Measurements from ENCODE around the gene DNER. TPM values are rescaled to one million over a fixed set of nuclear protein-coding genes. Genes with fewer than 3 reads are reported as not detected.

The DNER gene
- total and polyA plus RNA-seq, 7 donors, result 0.10 to 0.87 (median 0.35) TPM; not detected in 1

DNA sequence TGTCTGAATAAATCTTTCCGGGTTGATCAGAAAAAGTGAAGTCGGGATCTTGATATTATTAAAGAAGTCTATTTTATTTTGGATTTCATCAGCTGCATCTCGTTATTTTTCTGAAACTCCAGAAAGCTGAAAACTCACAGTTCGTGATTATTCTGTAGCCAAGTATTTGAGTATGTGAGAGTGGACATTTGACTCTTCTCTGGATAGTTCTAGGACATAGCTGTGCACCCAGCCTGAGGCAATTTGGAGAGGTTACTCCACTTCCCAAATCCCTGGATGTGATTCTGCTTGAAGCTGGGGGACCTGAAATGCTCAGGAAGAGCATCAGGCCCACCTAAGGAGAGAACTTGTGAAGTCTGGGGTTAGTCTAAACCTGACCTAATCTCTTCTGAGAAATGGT, 325.6 kb downstream of the DNER start:
- TF ChIP-seq, protein P1, sequence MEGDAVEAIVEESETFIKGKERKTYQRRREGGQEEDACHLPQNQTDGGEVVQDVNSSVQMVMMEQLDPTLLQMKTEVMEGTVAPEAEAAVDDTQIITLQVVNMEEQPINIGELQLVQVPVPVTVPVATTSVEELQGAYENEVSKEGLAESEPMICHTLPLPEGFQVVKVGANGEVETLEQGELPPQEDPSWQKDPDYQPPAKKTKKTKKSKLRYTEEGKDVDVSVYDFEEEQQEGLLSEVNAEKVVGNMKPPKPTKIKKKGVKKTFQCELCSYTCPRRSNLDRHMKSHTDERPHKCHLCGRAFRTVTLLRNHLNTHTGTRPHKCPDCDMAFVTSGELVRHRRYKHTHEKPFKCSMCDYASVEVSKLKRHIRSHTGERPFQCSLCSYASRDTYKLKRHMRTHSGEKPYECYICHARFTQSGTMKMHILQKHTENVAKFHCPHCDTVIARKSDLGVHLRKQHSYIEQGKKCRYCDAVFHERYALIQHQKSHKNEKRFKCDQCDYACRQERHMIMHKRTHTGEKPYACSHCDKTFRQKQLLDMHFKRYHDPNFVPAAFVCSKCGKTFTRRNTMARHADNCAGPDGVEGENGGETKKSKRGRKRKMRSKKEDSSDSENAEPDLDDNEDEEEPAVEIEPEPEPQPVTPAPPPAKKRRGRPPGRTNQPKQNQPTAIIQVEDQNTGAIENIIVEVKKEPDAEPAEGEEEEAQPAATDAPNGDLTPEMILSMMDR (IDR thresholded peaks at IDR 0.05), result no peak
- no peak for ATAC-seq
- Histone ChIP-seq H3K4me3 (no peak overlapping the region), H3K4me1 (no peaks in the 10 kb centered on the region), H3K36me3 (ENCODE audit: insufficient read depth in 1 of 2, low read depth in 1 of 2) (no peaks in the 10 kb centered on the region), H3K27me3 (ENCODE audit: insufficient read depth in 3 of 3, low read length in 2 of 3) (no peaks in the 10 kb centered on the region), H3K27ac (no peak overlapping the region), H3K9me3 (peaks cover 4% of the 10 kb centered on the region)
- WGBS, 3 donors, result 71 to 80% (median 79%) methylated on average over 4 of the region's 4 CpGs
- no peak for DNase-seq
- intact Hi-C loops (cut with DNase I), result no loop called here

DNA sequence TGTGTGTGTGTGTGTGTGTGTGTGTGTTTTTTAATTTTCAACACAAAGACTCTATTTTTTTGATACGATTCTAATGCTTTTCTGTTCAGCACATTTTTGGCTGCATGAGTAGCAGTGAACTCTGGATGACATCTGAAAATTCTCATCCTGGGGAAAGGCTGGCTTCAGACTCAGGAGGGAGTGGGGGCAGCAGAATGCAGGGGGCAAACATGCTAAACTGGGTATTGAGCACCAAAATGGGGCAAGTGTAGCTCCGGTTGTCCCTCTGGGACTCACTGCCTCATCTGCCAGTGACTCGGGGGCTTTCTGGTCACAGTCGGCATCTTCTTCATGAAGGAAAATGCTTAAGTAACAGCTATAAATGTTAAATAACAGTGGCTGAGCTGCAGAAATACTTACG, 326.5 kb downstream of the DNER start:
- TF ChIP-seq, protein P1 (IDR thresholded peaks at IDR 0.05), result no peak
- peaks cover 4% of the 10 kb centered on the region for H3K9me3 ChIP-seq
- no peaks in the 10 kb centered on the region for H3K27me3 ChIP-seq (ENCODE audit: insufficient read depth in 3 of 3, low read length in 2 of 3)
- no peak for ATAC-seq
- 59 to 69% (median 66%) methylated on average over 5 of the region's 5 CpGs for WGBS, 3 donors
- H3K36me3 ChIP-seq (ENCODE audit: insufficient read depth in 1 of 2, low read depth in 1 of 2), result no peaks in the 10 kb centered on the region
- no peak overlapping the region for H3K27ac ChIP-seq
- intact Hi-C loops (cut with DNase I), result no loop called here
- H3K4me1 ChIP-seq, result no peaks in the 10 kb centered on the region
- no peak for DNase-seq
- no peak overlapping the region for H3K4me3 ChIP-seq

DNA sequence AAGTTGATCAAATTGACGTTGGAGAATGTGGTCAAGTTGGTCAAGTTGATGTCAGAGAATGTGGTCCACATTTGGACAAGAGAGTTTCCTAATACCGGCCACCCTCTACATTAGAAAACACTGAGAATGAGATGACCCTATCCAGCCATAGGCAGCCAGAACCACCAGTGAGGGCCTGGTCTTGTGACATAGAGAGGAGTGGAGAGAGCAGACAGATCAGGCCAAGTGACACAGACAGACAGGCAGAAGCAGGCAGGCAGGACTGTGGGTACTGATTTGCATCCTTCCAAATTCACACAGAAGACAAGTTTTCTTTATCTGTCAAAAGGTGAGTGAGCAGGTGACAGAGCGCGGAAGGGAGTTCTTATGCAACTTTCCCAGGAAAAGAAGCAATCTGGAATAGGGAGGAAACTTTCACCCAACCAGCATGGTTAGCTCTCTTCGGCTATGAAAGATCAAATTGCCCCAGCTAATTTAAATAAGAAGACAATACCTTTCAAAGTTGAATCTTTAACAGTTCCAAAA, 334.2 kb downstream of the DNER start:
- Histone ChIP-seq H3K36me3 (ENCODE audit: insufficient read depth in 1 of 2, low read depth in 1 of 2) (no peaks in the 10 kb centered on the region), H3K27ac (no peak overlapping the region), H3K9me3 (no peaks in the 10 kb centered on the region), H3K4me1 (no peaks in the 10 kb centered on the region), H3K4me3 (no peak overlapping the region), H3K27me3 (ENCODE audit: insufficient read depth in 3 of 3, low read length in 2 of 3) (no peaks in the 10 kb centered on the region)
- TF ChIP-seq, protein P1 (IDR thresholded peaks at IDR 0.05), result no peak
- intact Hi-C loops (cut with DNase I), result no loop called here
- DNase-seq (no peak), ATAC-seq (no peak)
- 88 to 90% (median 88%) methylated on average over 5 of the region's 5 CpGs for WGBS, 3 donors

DNA sequence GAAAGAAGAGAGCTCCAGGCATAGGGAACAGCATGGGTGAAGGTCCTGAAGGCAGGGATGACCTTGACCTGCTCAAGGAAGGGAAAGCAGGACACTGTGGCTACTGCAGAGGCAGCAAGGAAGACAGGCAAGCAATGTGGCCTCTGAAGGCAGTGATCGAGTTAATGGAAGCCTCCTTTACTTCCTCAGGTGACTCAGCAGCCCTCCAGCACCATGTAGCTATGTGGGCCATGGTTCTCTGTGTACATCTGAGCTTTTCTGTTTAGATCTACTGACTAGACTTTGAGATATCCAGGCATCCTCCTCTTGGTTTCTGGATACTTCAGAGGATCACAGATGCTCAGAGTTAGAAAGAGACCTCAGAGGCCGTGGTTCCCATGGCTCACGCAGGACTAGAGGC, 336.0 kb downstream of the DNER start:
- intact Hi-C loops (cut with DNase I), result no loop called here
- WGBS, 3 donors, result 67 to 80% (median 69%) methylated on average over 3 of the region's 3 CpGs
- no peak overlapping the region for H3K4me3 ChIP-seq
- H3K9me3 ChIP-seq, result no peaks in the 10 kb centered on the region
- H3K4me1 ChIP-seq, result no peaks in the 10 kb centered on the region
- TF ChIP-seq, protein P1 (IDR thresholded peaks at IDR 0.05), result no peak
- H3K27ac ChIP-seq, result no peak overlapping the region
- H3K36me3 ChIP-seq (ENCODE audit: insufficient read depth in 1 of 2, low read depth in 1 of 2), result no peaks in the 10 kb centered on the region
- no peak for DNase-seq
- H3K27me3 ChIP-seq (ENCODE audit: insufficient read depth in 3 of 3, low read length in 2 of 3), result no peaks in the 10 kb centered on the region
- no peak for ATAC-seq

DNA sequence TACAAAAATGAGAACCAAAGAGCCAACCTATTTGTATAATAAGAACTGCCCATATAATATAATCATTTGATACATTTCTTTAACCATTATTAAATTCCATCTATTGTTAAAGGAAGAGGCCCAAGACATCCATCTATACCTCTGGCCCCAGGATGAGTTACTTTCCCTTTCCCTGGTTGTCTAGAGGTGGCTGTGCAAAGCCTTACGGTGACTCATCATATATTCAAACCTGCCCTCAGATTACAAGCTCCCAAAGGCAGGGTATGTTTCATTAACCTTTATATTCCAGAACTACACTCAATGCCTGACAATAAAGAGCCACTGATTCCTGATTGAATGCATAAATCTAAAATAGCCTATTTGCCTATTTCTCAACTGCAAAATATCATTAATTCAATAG, 337.5 kb downstream of the DNER start:
- no peak for DNase-seq
- no peak overlapping the region for H3K4me3 ChIP-seq
- H3K27ac ChIP-seq, result no peak overlapping the region
- no peaks in the 10 kb centered on the region for H3K27me3 ChIP-seq (ENCODE audit: insufficient read depth in 3 of 3, low read length in 2 of 3)
- TF ChIP-seq, protein P1 (IDR thresholded peaks at IDR 0.05), result no peak
- intact Hi-C loops (cut with DNase I), result no loop called here
- no peaks in the 10 kb centered on the region for H3K4me1 ChIP-seq
- ATAC-seq, result no peak
- H3K9me3 ChIP-seq, result no peaks in the 10 kb centered on the region
- H3K36me3 ChIP-seq (ENCODE audit: insufficient read depth in 1 of 2, low read depth in 1 of 2), result no peaks in the 10 kb centered on the region
- WGBS, 3 donors, result 64 to 76% (median 68%) methylated on average over 1 of the region's 1 CpG

All from psoas muscle (tissue), 8 donors.